ENCODE results near the gene MGAT5.

MGAT5 gene

DNA sequence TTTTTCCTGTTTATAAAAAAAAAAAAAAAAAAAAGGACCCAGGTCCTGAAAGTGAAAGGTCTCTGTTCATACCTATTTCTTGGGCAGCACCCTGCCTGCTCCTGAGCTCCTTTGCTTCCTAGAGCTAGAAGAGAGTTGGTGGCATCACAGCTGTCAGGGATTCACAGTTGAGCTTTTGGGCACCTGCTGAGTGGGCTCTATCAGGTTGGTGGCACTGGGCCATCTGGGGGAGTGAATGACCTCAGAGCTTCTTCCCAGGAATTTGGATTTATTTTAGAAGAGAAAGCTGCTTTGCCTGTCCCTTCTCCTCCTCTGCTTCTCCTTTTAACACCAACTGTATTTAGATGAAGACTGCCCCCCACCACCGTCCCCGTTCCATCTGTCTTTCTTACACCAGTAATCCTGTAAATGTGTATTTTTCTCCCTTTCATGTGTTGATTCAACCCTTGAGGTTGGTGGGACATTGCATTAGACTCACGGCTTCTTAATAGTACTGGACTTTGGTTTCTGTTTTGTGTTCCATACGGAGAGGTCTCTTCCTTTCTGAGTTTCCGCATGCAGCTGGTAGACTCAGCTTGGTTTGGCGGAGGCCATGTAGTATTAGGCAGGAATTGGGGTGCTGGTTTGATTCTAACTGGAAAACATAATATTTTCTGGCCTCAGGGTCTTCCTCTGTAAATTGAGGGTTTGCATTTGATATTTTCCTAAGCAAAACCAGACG, 7.6 kb upstream of the MGAT5 start (continued):
- TF ChIP-seq GLIS3 (CRISPR knock-in tag; IDR thresholded peaks at IDR 0.05), result no peak
- no peak for TF ChIP-seq BACH2 (CRISPR knock-in tag; IDR thresholded peaks at IDR 0.05; ENCODE audit: borderline replicate concordance)
- no peak for TF ChIP-seq ZNF70 (CRISPR knock-in tag; IDR thresholded peaks at IDR 0.05)
- no peak for TF ChIP-seq ZNF565 (CRISPR knock-in tag; conservative IDR thresholded peaks at IDR 0.05; ENCODE audit: low read depth)
- TF ChIP-seq TCF4 (CRISPR knock-in tag; IDR thresholded peaks at IDR 0.05; ENCODE audit: borderline replicate concordance), result no peak
- TF ChIP-seq ZNF8 (CRISPR knock-in tag; IDR thresholded peaks at IDR 0.05), result no peak

DNA sequence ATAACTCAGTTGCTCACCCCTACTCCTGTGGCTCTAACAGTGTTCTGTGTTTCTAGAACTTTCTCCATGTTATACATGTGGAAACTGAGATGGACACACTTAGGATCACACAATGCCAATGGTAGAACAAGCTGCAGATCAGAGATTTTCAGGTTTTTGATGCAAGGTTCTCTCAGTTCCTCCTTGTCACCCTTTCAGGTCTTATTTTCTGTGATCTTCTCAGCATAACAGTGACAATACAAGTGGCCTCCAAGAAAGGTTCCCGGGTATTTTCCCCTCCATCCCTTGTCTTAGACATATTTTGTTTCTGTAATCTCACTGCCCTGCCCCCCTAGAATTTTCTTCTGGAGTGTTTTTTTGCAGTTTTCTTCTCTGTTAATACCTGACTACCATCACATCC, 6.2 kb upstream of the MGAT5 start:
- no peak for TF ChIP-seq TSHZ2 (CRISPR knock-in tag; IDR thresholded peaks at IDR 0.05)
- TF ChIP-seq ZFP30 (CRISPR knock-in tag; IDR thresholded peaks at IDR 0.05), result no peak
- TF ChIP-seq BACH2 (CRISPR knock-in tag; IDR thresholded peaks at IDR 0.05; ENCODE audit: borderline replicate concordance), result no peak
- no peak for TF ChIP-seq ISL1 (CRISPR knock-in tag; IDR thresholded peaks at IDR 0.05)
- TF ChIP-seq PPARA (CRISPR knock-in tag; IDR thresholded peaks at IDR 0.05; ENCODE audit: borderline replicate concordance), result no peak
- no peak for TF ChIP-seq OSR1 (CRISPR knock-in tag; IDR thresholded peaks at IDR 0.05)
- TF ChIP-seq ESRRG (CRISPR knock-in tag; IDR thresholded peaks at IDR 0.05), result no peak
- ATAC-seq, result no peak

GRCh38 chr2:134248913-134249312, 5.0 kb upstream of the MGAT5 start:
- no peak for ATAC-seq
- TF ChIP-seq POU6F1 (CRISPR knock-in tag; IDR thresholded peaks at IDR 0.05; ENCODE audit: borderline replicate concordance, low read depth) (no peak), BACH2 (CRISPR knock-in tag; IDR thresholded peaks at IDR 0.05; ENCODE audit: borderline replicate concordance) (no peak), GLIS3 (CRISPR knock-in tag; IDR thresholded peaks at IDR 0.05) (no peak), ZFP3 (CRISPR knock-in tag; IDR thresholded peaks at IDR 0.05) (no peak), ZC3H10 (CRISPR knock-in tag; IDR thresholded peaks at IDR 0.05) (no peak), PATZ1 (CRISPR knock-in tag; IDR thresholded peaks at IDR 0.05; ENCODE audit: borderline replicate concordance) (no peak), ZNF565 (CRISPR knock-in tag; conservative IDR thresholded peaks at IDR 0.05; ENCODE audit: low read depth) (no peak), ZNF70 (CRISPR knock-in tag; IDR thresholded peaks at IDR 0.05) (no peak), TSHZ2 (CRISPR knock-in tag; IDR thresholded peaks at IDR 0.05) (no peak), TCF4 (CRISPR knock-in tag; IDR thresholded peaks at IDR 0.05; ENCODE audit: borderline replicate concordance) (no peak), CSDC2 (CRISPR knock-in tag; IDR thresholded peaks at IDR 0.05) (no peak)
- TF ChIP-seq, protein P1, sequence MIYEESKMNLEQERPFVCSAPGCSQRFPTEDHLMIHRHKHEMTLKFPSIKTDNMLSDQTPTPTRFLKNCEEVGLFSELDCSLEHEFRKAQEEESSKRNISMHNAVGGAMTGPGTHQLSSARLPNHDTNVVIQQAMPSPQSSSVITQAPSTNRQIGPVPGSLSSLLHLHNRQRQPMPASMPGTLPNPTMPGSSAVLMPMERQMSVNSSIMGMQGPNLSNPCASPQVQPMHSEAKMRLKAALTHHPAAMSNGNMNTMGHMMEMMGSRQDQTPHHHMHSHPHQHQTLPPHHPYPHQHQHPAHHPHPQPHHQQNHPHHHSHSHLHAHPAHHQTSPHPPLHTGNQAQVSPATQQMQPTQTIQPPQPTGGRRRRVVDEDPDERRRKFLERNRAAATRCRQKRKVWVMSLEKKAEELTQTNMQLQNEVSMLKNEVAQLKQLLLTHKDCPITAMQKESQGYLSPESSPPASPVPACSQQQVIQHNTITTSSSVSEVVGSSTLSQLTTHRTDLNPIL (CRISPR knock-in tag; IDR thresholded peaks at IDR 0.05; ENCODE audit: low read depth), result no peak
